Mesenteric fat pad (tissue), 1 donor: ENCODE results near the gene BCOR. TPM values are rescaled to one million over a fixed set of nuclear protein-coding genes. Genes with fewer than 3 reads are reported as not detected.

Experiments used
- DNase-seq: peaks from one replicate; pipeline ENCODE4 v3.0.0-alpha.2; 2020; ENCODE audit warnings: low spot score
- long read RNA-seq: library from polyadenylated mRNA; unstranded; transcript quantifications from one replicate; pipeline ENCODE4 v2.0.0, GENCODE V29; 2020
- total RNA-seq: library from RNA; stranded (reverse); fragmentation: NEBNext Ultra II Directional; extraction: Animal tissue kit (Norgen Biotek cat#: 25700); gene quantifications from one replicate; pipeline ENCODE4 v1.2.1, GENCODE V29; 2021
- donor health status: DM: yes; HTN: yes; CAD: no.

Gene BCOR
- total RNA-seq = 20.5 TPM
- long read RNA-seq, partial matches to known transcripts = 25 of 27 reads
- long read RNA-seq, other reads (novel, unspliced or antisense) = 2 of 27 reads

- no peak for DNase-seq
These were observed at the start of gene BCOR for GRCh38 chrX:40097504-40098263. TSS of gene BCOR (minus strand) at chrX:40097958. CDS start at chrX:40077929, 20,029 bp downstream.

- no peak for DNase-seq
These were observed 49.6 kb upstream of the BCOR start for GRCh38 chrX:40147126-40147952.

- no peak for DNase-seq
These were observed 48.7 kb upstream of the BCOR start for GRCh38 chrX:40146262-40147125.

- DNase-seq = no peak
These were observed 48.1 kb upstream of the BCOR start for GRCh38 chrX:40145923-40146261.

GRCh38 chrX:40145001-40145922, 47.5 kb upstream of the BCOR start:
- no peak for DNase-seq

GRCh38 chrX:40144576-40144975, 46.8 kb upstream of the BCOR start:
- DNase-seq = no peak

GRCh38 chrX:40143987-40144386, 46.2 kb upstream of the BCOR start:
- no peak for DNase-seq

GRCh38 chrX:40143001-40143400, 45.2 kb upstream of the BCOR start:
- DNase-seq = no peak

GRCh38 chrX:40142417-40142816, 44.7 kb upstream of the BCOR start:
- no peak for DNase-seq

- DNase-seq = no peak
These were observed 43.1 kb upstream of the BCOR start for GRCh38 chrX:40140706-40141499.

GRCh38 chrX:40132751-40133150, 35.0 kb upstream of the BCOR start:
- no peak for DNase-seq

GRCh38 chrX:40131654-40132337, 34.0 kb upstream of the BCOR start:
- no peak for DNase-seq

GRCh38 chrX:40130207-40130606, 32.4 kb upstream of the BCOR start:
- DNase-seq = no peak

- DNase-seq = no peak
These were observed 29.3 kb upstream of the BCOR start for GRCh38 chrX:40127052-40127451.

GRCh38 chrX:40122487-40122886, 24.7 kb upstream of the BCOR start:
- no peak for DNase-seq

- DNase-seq = no peak
These were observed 23.9 kb upstream of the BCOR start for GRCh38 chrX:40121618-40122017.

GRCh38 chrX:40120838-40121580, 23.3 kb upstream of the BCOR start:
- no peak for DNase-seq

GRCh38 chrX:40117715-40118285, 20.0 kb upstream of the BCOR start:
- DNase-seq = no peak
